GM23338 (cell line): Measurements from ENCODE around the gene FZD4. TPM values are rescaled to one million over a fixed set of nuclear protein-coding genes. Genes with fewer than 3 reads are reported as not detected.

Source experiments
- ATAC-seq: fragments of 200-7000 bp; cut with Tn5 transposase; 3 replicates; pipeline ENCODE4 v1.9.1; 2020
- DNase-seq: peaks from one replicate; pipeline ENCODE4 v3.0.0-alpha.2; 2015; ENCODE audit warnings: low spot score
- H2AFZ ChIP-seq: fragments of 200-600 bp; sonication (generic); 2 replicates; pipeline ENCODE4 v1.8.0; 2016; ENCODE audit warnings: antibody characterized with exemption, mild to moderate bottlenecking, moderate library complexity
- H3F3A ChIP-seq: fragments of 200-600 bp; sonication (generic); replicated peaks from 2 replicates; pipeline ENCODE4 v1.8.0; 2017; ENCODE audit warnings: antibody characterized with exemption, mixed run types, low read depth
- H3K27ac ChIP-seq: fragments of 200-600 bp; sonication (generic); 2 replicates; pipeline ENCODE4 v1.6.1; 2016; ENCODE audit warnings: low read depth
- H3K27me3 ChIP-seq: fragments of 200-600 bp; sonication (generic); 2 replicates; pipeline ENCODE4 v1.8.0; 2016; ENCODE audit warnings: mild to moderate bottlenecking, mixed run types, moderate library complexity; ENCODE audit not compliant: insufficient read depth
- H3K36me3 ChIP-seq: fragments of 200-600 bp; sonication (generic); 2 replicates; pipeline ENCODE4 v1.8.0; 2016; ENCODE audit warnings: mild to moderate bottlenecking; ENCODE audit not compliant: insufficient read depth
- H3K4me1 ChIP-seq: fragments of 200-600 bp; sonication (generic); 2 replicates; pipeline ENCODE4 v1.8.0; 2016; ENCODE audit warnings: mild to moderate bottlenecking, moderate library complexity; ENCODE audit not compliant: insufficient read depth
- H3K4me2 ChIP-seq: fragments of 200-600 bp; sonication (generic); 2 replicates; pipeline ENCODE4 v1.7.1; 2017; ENCODE audit warnings: mixed run types
- H3K4me3 ChIP-seq: fragments of 200-600 bp; sonication (generic); 2 replicates; pipeline ENCODE4 v1.6.1; 2016; ENCODE audit warnings: mixed run types
- H3K79me2 ChIP-seq: fragments of 200-600 bp; sonication (generic); replicated peaks from 2 replicates; pipeline ENCODE4 v1.8.0; 2017; ENCODE audit warnings: mild to moderate bottlenecking; ENCODE audit not compliant: insufficient read depth
- H3K9me2 ChIP-seq: fragments of 200-600 bp; sonication (generic); 2 replicates; pipeline ENCODE4 v1.8.0; 2017; ENCODE audit not compliant: insufficient read depth
- H4K20me1 ChIP-seq: fragments of 200-600 bp; sonication (generic); replicated peaks from 2 replicates; pipeline ENCODE4 v1.8.0; 2017; ENCODE audit warnings: mild to moderate bottlenecking; ENCODE audit not compliant: insufficient read depth
- H3K27ac Mint-ChIP-seq: 2 replicates; pipeline ENCODE4 v1.8.0; 2020; ENCODE audit warnings: inconsistent platforms, mild to moderate bottlenecking, moderate library complexity, mixed read lengths
- H3K27me3 Mint-ChIP-seq: 3 replicates; pipeline ENCODE4 v1.8.0; 2022; ENCODE audit warnings: low read depth, mild to moderate bottlenecking, moderate library complexity, mixed read lengths, inconsistent platforms; ENCODE audit not compliant: insufficient read depth, poor library complexity
- H3K36me3 Mint-ChIP-seq: 3 replicates; pipeline ENCODE4 v1.8.0; 2021; ENCODE audit warnings: low read depth, mild to moderate bottlenecking, inconsistent platforms, moderate library complexity, mixed read lengths
- H3K4me1 Mint-ChIP-seq: 3 replicates; pipeline ENCODE4 v1.8.0; 2020; ENCODE audit warnings: mild to moderate bottlenecking, inconsistent platforms, mixed read lengths
- H3K4me3 Mint-ChIP-seq: 3 replicates; pipeline ENCODE4 v1.8.0; 2021; ENCODE audit warnings: moderate library complexity, mild to moderate bottlenecking, inconsistent platforms, mixed read lengths
- H3K9me3 Mint-ChIP-seq: 3 replicates; pipeline ENCODE4 v1.8.0; 2020; ENCODE audit warnings: moderate library complexity, mild to moderate bottlenecking, inconsistent platforms, mixed read lengths
- POLR2AphosphoS5 ChIP-seq: IDR thresholded peaks from 2 replicates; pipeline ENCODE4 v1.6.1; 2016; ENCODE audit warnings: antibody characterized with exemption, low read depth
- STAT1 ChIP-seq: IDR thresholded peaks from one replicate; pipeline ENCODE4 v1.6.1; 2016; ENCODE audit warnings: antibody characterized with exemption; ENCODE audit not compliant: unreplicated experiment
- ZNF114 ChIP-seq: fragments of 250-450 bp; sonication (Bioruptor Pico); IDR thresholded peaks from 2 replicates; pipeline ENCODE4 v1.5.0; 2020; ENCODE audit warnings: mild to moderate bottlenecking, moderate library complexity
- polyA plus RNA-seq: library from polyadenylated mRNA; unstranded; fragments of >200 nt; fragmentation: Nextera tagmentation; extraction: Ambion mirVana; gene quantifications from 2 replicates; pipeline ENCODE4 v1.2.1, GENCODE V29; 2016
- total RNA-seq: library from RNA; depleted of rRNA; stranded (reverse); fragments of >200 nt; shearing (Covaris generic); gene quantifications from 2 replicates; pipeline ENCODE4 v1.2.3, GENCODE V29; 2014; rRNA removed
- TF ChIP-seq, protein P1 (sequence below), 2 experiments: fragments of 200-600 bp in 1 of 2; sonication (generic) in 1 of 2; conservative IDR thresholded peaks; 2 replicates each; pipeline versions ENCODE4 v1.5.1 to v1.6.1; 2016 to 2017; ENCODE audit warnings: antibody characterized with exemption in 2 of 2, low read depth in 2 of 2, mild to moderate bottlenecking in 2 of 2, moderate library complexity in 1 of 2
- TF ChIP-seq, protein P2 (sequence below): IDR thresholded peaks from 2 replicates; pipeline ENCODE4 v1.6.1; 2016; ENCODE audit warnings: antibody characterized with exemption

The FZD4 gene
- total and polyA plus RNA-seq, 2 experiments from 2014 or later = 1.4 to 8.9 TPM

DNA sequence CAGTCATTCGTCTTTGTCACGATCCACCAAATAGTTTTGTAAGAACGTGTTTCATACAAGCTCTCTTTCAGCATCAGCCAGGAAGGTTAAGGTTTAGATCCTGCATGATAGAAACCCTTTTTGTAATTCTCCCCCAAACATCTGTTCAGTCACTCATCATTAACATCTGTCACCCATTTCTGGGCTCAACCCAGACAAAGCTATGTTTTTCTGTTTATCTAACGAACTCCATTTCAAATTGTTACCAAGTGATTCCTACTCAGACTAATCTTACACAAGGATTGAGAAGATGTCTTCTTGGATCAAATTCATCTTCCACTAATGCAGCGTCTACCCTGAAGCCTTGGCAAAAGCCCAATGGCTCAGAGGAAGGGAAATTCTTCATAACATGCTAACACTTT lies 58.8 kb downstream of the FZD4 start:
- Histone ChIP-seq H3K79me2 (no peaks in the 10 kb centered on the region), H3K4me1 (no peaks in the 10 kb centered on the region), H3K27me3 (no peaks in the 10 kb centered on the region), H3F3A (no peaks in the 10 kb centered on the region), H3K36me3 (no peaks in the 10 kb centered on the region), H3K4me2 (no peak overlapping the region), H3K4me3 (no peak overlapping the region), H2AFZ (no peak overlapping the region), H3K27ac (no peak overlapping the region), H3K9me2 (0 out of 2 replicates have a peak, but pooled peaks cover 7% of the 10 kb centered on the region), H4K20me1 (no peaks in the 10 kb centered on the region)
- ATAC-seq (no peak), DNase-seq (no peak)
- Mint-ChIP-seq H3K4me3 (no peak overlapping the region), H3K27ac (no peak overlapping the region), H3K9me3 (no peaks in the 10 kb centered on the region), H3K27me3 (no peaks in the 10 kb centered on the region), H3K36me3 (no peaks in the 10 kb centered on the region), H3K4me1 (no peaks in the 10 kb centered on the region)
- TF ChIP-seq POLR2AphosphoS5 (no peak), STAT1 (no peak), ZNF114 (CRISPR knock-in tag) (no peak)
- TF ChIP-seq, protein P1, sequence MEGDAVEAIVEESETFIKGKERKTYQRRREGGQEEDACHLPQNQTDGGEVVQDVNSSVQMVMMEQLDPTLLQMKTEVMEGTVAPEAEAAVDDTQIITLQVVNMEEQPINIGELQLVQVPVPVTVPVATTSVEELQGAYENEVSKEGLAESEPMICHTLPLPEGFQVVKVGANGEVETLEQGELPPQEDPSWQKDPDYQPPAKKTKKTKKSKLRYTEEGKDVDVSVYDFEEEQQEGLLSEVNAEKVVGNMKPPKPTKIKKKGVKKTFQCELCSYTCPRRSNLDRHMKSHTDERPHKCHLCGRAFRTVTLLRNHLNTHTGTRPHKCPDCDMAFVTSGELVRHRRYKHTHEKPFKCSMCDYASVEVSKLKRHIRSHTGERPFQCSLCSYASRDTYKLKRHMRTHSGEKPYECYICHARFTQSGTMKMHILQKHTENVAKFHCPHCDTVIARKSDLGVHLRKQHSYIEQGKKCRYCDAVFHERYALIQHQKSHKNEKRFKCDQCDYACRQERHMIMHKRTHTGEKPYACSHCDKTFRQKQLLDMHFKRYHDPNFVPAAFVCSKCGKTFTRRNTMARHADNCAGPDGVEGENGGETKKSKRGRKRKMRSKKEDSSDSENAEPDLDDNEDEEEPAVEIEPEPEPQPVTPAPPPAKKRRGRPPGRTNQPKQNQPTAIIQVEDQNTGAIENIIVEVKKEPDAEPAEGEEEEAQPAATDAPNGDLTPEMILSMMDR (conservative IDR thresholded peaks at IDR 0.05; ENCODE audit: low read depth in 2 of 2) = no peak
- TF ChIP-seq, protein P2, sequence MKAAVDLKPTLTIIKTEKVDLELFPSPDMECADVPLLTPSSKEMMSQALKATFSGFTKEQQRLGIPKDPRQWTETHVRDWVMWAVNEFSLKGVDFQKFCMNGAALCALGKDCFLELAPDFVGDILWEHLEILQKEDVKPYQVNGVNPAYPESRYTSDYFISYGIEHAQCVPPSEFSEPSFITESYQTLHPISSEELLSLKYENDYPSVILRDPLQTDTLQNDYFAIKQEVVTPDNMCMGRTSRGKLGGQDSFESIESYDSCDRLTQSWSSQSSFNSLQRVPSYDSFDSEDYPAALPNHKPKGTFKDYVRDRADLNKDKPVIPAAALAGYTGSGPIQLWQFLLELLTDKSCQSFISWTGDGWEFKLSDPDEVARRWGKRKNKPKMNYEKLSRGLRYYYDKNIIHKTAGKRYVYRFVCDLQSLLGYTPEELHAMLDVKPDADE = no peak

Other genes with a start within 250 kb of the FZD4 start
- gene PRSS23, start 154.9 kb downstream of the FZD4 start, total RNA-seq = 4.7 and 9.6 TPM in 2 replicates
- 2.1 and 3.9 TPM in 2 replicates for gene PRSS23, start 154.9 kb downstream of the FZD4 start, polyA plus RNA-seq
- gene TMEM135, start 82.5 kb upstream of the FZD4 start, total RNA-seq = 47.4 and 49.9 TPM in 2 replicates
- 19.2 and 23.4 TPM in 2 replicates for gene TMEM135, start 82.5 kb upstream of the FZD4 start, polyA plus RNA-seq